GM12874 (cell line): ENCODE data around the gene DCP1A.

ENCODE experiments used
- CTCF ChIP-seq: IDR thresholded peaks from 2 replicates; pipeline ENCODE4 v1.5.1; 2011; ENCODE audit warnings: low read depth, mild to moderate bottlenecking, control low read depth, low read length, moderate library complexity; ENCODE audit not compliant: insufficient read depth

DCP1A gene

GRCh38 chr3:53342353-53342752 lies 5.0 kb downstream of the DCP1A start:
- no peak for TF ChIP-seq CTCF

- no peak for TF ChIP-seq CTCF
Measured at GRCh38 chr3:53337167-53337940, 10.0 kb downstream of the DCP1A start.

- no peak for TF ChIP-seq CTCF
Measured at GRCh38 chr3:53334742-53335141, 12.6 kb downstream of the DCP1A start.

GRCh38 chr3:53331871-53332270 lies 15.5 kb downstream of the DCP1A start:
- TF ChIP-seq CTCF, result no peak

- TF ChIP-seq CTCF, result no peak
Measured at GRCh38 chr3:53329897-53330296, 17.4 kb downstream of the DCP1A start.

- TF ChIP-seq CTCF, result no peak
Measured at GRCh38 chr3:53328746-53329145, 18.6 kb downstream of the DCP1A start.

- TF ChIP-seq CTCF, result no peak
Measured at GRCh38 chr3:53324105-53324504, 23.2 kb downstream of the DCP1A start.
